ENCODE data around the gene BBS9. TPM values are rescaled to one million over a fixed set of nuclear protein-coding genes. Genes with fewer than 3 reads are reported as not detected.

Gene BBS9
- total and polyA plus RNA-seq, 2 experiments from 2014 or later: 27.2 to 66.1 TPM

- no peaks in the 10 kb centered on the region for H3K79me2 ChIP-seq (replicated peaks; ENCODE audit: insufficient read depth)
- no peaks in the 10 kb centered on the region for H3F3A ChIP-seq (replicated peaks; ENCODE audit: low read depth)
- H3K36me3 ChIP-seq (ENCODE audit: insufficient read depth): no peaks in the 10 kb centered on the region
- TF ChIP-seq ZNF462 (CRISPR knock-in tag; IDR thresholded peaks at IDR 0.05) (no peak), EZH2 (IDR thresholded peaks at IDR 0.05; ENCODE audit: low read depth, unreplicated experiment) (no peak), REST (IDR thresholded peaks at IDR 0.05; ENCODE audit: unreplicated experiment) (no peak), NANOG (IDR thresholded peaks at IDR 0.05; ENCODE audit: borderline replicate concordance) (no peak), ZNF114 (CRISPR knock-in tag; IDR thresholded peaks at IDR 0.05) (no peak), JUNB (IDR thresholded peaks at IDR 0.05; ENCODE audit: unreplicated experiment) (no peak), STAT1 (IDR thresholded peaks at IDR 0.05; ENCODE audit: unreplicated experiment) (no peak), EZH2phosphoT487 (IDR thresholded peaks at IDR 0.05; ENCODE audit: unreplicated experiment) (no peak), POLR2AphosphoS5 (IDR thresholded peaks at IDR 0.05; ENCODE audit: low read depth) (no peak), CTCF (conservative IDR thresholded peaks at IDR 0.05; ENCODE audit: low read depth in 2 of 2) (no peak), CREB1 (CRISPR knock-in tag; IDR thresholded peaks at IDR 0.05; ENCODE audit: low read depth) (no peak), ZNF331 (CRISPR knock-in tag; IDR thresholded peaks at IDR 0.05; ENCODE audit: low read depth) (no peak)
- TF ChIP-seq, protein P1, sequence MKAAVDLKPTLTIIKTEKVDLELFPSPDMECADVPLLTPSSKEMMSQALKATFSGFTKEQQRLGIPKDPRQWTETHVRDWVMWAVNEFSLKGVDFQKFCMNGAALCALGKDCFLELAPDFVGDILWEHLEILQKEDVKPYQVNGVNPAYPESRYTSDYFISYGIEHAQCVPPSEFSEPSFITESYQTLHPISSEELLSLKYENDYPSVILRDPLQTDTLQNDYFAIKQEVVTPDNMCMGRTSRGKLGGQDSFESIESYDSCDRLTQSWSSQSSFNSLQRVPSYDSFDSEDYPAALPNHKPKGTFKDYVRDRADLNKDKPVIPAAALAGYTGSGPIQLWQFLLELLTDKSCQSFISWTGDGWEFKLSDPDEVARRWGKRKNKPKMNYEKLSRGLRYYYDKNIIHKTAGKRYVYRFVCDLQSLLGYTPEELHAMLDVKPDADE (IDR thresholded peaks at IDR 0.05): no peak
- H2AFZ ChIP-seq: no peak overlapping the region
- H3K4me2 ChIP-seq: no peak overlapping the region
- Mint-ChIP-seq H3K27me3 (ENCODE audit: insufficient read depth, low read depth, poor library complexity) (peaks cover under 1% of the 10 kb centered on the region), H3K9me3 (no peaks in the 10 kb centered on the region), H3K36me3 (ENCODE audit: low read depth) (no peaks in the 10 kb centered on the region), H3K4me1 (peaks cover 3% of the 10 kb centered on the region; the same call in 2 of the 3 replicates), H3K27ac (no peak overlapping the region), H3K4me3 (no peak overlapping the region)
- ATAC-seq (no peak), DNase-seq (ENCODE audit: low spot score) (no peak)
- H3K4me1 ChIP-seq (ENCODE audit: insufficient read depth): peaks cover 4% of the 10 kb centered on the region; the same call in 1 of the 2 replicates
- H3K27ac ChIP-seq (ENCODE audit: low read depth): no peak overlapping the region
- H4K20me1 ChIP-seq (replicated peaks; ENCODE audit: insufficient read depth): no peaks in the 10 kb centered on the region
- H3K9me2 ChIP-seq (ENCODE audit: insufficient read depth): no peaks in the 10 kb centered on the region
- no peak overlapping the region for H3K4me3 ChIP-seq
- H3K27me3 ChIP-seq (ENCODE audit: insufficient read depth): no peaks in the 10 kb centered on the region
Observed at GRCh38 chr7:33597181-33597580, 467.8 kb downstream of the BBS9 start.

Data from GM23338 (cell line).